NCI-H2196 treated with DMSO at 0.1 percent for 48 hours (cell line): ENCODE data around the gene TMEM170A.
"Not testable (repeated sequence)": the region's sequence is repeated elsewhere in the genome, so short reads cannot be mapped to it uniquely, and the experiment has no call there.

Source experiments
- DNase-seq: peaks from one replicate; lab custom pipeline; 2025; ENCODE audit not compliant: unreplicated experiment; lab: John Stamatoyannopoulos, UW

Gene TMEM170A

GRCh38 chr16:75456971-75457370 lies 7.5 kb downstream of the TMEM170A start:
- no peak for DNase-seq

- DNase-seq = not testable (repeated sequence)
Observed at GRCh38 chr16:75456486-75456885, 8.0 kb downstream of the TMEM170A start.

DNA sequence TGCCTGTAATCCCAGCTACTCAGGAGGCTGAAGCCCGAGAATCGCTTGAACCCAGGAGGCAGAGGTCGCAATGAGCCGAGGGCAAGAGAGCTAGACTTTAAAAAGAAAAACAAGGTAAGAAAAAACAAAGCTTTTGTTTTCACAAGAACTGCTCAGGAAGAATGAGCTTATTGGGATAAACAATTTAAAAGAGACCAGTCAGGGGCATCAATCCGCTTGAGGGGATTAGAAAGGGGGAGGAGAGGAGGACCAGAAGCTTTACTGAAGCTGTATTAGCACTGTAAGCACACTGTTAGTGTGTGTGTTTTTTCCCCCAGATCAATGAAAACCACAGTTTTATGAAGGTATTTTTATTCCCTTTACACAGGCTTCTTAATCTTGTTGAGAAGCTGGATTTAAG lies 8.8 kb downstream of the TMEM170A start:
- no peak for DNase-seq

GRCh38 chr16:75452464-75453190 lies 11.9 kb downstream of the TMEM170A start:
- no peak for DNase-seq

DNA sequence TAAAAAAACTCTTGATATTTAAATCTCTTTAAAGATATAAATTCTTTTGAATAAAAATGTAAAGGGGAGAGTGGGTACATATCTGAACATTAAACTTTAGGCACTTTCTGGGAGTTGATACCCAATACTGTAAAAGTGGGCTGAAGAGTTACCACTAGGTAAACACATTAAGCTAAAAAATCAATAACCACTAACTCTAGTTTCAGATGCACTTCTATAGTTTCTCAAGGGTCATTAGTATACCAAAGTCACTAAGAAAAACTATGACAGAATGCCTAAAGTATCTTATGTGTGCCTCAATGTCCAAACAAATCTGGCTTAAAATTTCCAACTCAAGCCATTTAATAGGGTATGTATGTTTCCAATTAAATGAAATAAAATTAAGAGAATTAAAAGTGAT lies 18.1 kb downstream of the TMEM170A start:
- DNase-seq = no peak

GRCh38 chr16:75445298-75445697 lies 19.2 kb downstream of the TMEM170A start:
- no peak for DNase-seq

GRCh38 chr16:75443298-75443697 lies 21.2 kb downstream of the TMEM170A start:
- DNase-seq = no peak

DNA sequence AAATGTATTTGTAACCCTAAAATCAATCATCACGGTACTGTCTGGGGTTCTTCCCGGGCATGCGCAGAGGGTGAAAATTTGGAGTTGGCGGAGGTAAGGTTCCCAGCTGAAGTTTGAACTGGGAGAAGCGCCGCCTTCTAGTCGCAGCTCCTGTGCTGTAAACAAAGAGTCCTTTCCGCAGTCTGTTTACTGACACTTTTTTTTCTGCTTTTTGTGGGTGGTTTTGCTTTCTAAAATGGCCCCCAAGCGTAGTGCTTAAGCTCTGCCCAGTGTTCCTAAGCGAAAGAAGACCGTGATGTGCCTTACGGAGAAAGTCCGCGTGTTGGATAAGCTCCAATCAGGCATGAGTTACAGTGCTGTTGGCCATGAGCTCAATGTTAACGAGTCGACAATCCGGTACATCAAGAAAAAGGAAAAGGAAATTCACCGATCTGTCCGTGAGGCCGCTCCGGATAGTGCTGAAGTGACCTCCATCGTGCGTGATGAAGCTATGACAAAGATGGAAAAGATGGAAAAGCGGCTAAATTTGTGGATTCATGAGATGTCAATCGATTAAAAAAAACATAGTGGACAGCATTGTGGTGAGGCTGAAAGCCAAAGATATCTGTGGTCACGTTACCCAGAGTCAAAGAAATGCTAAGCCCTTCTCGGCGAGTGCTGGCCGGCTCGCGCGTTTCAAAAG lies 30.6 kb downstream of the TMEM170A start:
- peak; percentile 65 for DNase-seq

DNA sequence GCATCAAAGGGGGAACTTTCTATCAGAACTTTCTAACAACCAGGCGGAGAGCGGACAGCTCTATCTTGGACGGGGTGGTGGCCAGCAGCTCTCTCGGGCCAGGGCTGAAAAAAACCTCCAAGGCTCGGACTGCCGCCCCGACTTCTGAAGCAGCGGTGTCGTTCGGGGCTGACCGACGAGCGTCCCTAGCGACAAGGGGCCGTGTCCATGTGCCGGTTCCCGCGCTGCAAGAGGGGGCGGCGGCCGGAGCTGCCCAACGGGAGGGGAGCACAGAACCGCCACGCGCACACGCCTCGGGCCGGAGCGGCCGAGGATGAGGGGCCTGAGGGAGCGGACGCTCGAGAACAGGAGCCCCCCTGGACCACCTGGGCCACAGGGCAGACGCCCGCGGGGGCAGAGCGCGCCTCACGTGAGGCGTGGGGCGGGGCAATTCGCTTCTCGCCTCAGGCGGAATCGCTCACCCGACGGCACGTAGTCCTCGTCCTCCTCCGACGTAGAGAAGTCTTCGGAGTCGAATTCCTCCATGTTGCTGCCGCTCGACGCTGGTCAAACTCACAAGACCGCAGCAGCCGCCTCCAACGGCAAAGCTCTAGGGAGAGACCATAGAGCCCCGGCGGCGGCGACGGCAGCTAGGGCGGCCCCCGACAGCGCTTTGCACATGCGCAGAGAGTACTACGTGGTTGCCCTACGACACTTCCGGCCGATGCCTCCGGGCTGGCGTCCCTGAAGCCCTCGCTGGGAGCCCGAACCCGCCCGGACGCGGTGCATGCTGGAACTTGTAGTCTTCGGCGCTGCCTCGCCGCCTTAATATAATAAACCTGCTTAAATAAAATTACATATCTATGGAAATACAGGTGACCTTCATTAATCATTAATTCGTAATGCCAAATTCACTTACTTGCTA lies 31.4 kb downstream of the TMEM170A start, which contains the start of gene CFDP1:
CFDP1 (minus strand) TSS at position 676 of the 904 bp plus-strand sequence; CDS start at position 525, 151 bp downstream.
- DNase-seq = peak; percentile 67

- no peak for DNase-seq
Observed at GRCh38 chr16:75429621-75430403, 34.7 kb downstream of the TMEM170A start.

DNA sequence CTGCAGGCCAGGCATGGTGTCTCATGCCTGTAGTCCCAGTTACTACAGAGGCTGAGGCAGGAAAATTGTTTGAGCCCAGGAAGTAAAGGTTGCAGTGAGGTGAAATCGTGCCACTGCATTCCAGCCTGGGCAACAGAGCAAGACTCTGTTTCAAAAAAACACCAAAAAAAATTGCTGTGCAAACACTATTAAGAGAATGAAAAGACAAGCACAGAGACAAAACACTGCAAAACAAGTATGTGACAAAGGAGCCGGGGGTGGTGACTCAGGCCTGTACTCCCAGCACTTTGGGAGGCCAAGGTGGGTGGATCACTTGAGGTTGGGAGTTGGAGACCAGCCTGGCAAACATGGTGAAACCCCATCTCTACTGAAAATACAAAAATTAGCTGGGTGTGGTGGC lies 38.0 kb downstream of the TMEM170A start:
- DNase-seq = not testable (repeated sequence)

- DNase-seq = not testable (repeated sequence)
Observed at GRCh38 chr16:75424105-75424762, 40.3 kb downstream of the TMEM170A start.

GRCh38 chr16:75423723-75424104 lies 40.8 kb downstream of the TMEM170A start:
- no peak for DNase-seq

GRCh38 chr16:75421820-75422126 lies 42.7 kb downstream of the TMEM170A start:
- no peak for DNase-seq

DNA sequence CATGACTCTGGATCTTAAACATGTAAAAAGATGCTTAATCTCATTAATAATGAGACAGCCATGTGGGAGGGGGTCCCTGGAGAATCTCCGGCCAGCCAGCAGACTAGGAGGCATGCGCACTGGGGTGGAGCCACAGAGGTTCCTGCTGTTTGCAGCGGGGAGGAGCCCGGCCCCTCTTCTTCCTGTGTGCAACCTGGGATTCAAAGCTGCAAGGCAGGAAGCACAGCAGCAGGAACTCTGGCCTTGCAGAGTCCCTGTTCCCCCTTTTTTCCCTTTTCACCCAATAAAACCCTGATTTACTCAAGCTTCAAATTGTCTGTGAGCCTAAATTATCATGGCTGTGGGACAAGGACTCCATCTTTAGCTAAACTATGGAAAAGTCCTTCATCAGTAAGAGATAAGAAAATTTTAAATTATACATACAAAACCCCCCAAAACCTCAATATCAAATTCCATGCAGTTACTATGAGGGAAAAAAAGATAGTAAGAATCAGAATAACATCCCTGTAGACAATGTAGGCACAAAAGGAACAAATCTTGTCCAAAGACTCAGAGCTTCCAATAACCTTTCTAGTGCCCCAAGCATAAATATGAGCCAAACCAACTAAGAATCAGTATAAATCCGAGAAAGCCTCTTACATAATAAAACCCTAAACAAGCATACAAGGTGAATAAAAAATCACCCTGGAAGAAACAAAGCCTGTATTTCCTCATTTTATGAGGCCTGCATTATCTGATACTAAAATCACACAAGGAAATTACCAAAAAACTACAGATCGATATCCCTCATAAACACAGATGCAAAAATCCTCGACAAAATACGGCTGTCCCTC lies 43.3 kb downstream of the TMEM170A start:
- no peak for DNase-seq

DNA sequence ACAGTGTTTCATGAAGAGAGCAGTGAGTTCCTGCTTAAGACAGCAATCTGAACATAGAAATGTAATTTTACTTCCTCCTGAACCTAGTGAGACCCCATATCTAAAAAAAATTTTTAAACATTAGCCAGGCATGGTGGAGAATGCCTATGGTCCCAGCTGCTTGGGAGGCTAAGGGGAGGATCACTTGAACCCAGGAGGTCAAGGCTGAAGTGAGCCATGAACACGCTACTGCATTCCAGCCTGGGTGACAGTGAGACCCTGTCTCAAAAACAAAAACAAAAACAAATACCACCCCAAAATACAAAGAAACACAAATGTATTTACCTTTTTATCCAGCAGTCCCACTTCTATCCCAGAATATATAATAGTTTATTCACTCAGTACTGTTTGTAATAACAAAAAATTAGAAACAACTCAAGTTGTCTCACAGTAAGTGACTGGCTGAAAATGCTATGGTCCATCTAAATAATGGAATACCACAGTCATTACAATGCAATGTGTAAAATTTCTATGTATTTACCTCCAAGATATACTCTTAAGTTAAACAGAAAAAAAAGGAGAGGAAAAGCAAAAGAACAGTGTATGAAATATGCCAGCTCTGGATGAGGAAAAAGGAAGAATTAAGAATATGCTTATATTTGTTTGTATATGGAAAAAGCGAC lies 47.5 kb downstream of the TMEM170A start:
- no peak for DNase-seq

DNA sequence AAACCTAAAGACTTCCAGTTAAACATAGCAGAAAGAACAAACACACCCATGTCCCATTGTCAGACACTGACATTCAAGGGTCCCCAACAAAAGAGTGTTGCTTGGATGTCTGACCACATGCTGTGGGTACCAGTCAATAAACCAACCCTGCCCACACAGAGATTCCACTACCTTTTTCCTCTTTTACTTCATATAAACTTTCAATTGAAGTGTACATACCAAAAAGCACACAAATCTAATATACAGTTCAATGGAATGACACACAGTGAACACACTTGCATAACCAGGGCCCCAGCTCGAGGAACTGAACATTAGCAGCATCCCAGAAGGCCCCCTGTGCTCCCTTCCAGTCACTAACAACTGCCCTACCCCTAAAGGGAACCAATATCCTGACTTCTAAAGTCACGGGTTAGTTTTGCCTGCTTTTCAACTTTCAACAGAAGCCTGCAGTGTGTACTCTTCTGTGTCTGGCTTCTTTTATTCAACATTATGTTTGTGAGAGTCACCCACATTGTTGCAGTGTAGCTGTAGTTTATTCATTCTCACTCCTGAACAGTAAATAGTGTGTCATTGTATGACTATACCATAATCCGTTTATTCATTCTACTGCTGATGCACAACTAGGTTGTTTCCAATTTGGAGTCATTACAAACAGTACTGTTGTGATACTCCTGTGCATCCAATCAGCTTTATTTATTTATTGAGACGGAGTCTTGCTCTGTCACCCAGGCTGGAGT lies 49.2 kb downstream of the TMEM170A start:
- DNase-seq = no peak

DNA sequence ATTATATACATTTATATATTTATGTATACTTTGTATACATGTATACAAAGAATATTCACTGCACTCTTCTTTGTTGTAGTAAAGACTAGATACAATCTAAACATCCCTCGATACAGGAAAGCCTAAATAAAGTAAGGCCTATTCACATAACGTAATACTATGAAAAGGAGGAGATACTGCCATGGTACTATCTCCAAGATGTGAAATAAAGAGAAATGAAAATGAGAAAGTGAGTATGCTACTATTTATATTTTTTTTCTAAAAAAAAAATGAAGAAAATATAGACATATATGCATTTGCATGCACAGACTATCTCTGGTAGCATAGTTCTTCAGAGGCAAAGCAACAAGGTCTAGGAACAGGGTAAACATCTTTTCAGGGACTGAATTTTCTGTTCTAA lies 50.5 kb downstream of the TMEM170A start:
- DNase-seq = no peak
